ENCODE data around the gene ELK3. TPM values are rescaled to one million over a fixed set of nuclear protein-coding genes. Genes with fewer than 3 reads are reported as not detected.

ELK3 gene
- total RNA-seq, 1 donor from 2014 or later: 3.7 TPM

DNA sequence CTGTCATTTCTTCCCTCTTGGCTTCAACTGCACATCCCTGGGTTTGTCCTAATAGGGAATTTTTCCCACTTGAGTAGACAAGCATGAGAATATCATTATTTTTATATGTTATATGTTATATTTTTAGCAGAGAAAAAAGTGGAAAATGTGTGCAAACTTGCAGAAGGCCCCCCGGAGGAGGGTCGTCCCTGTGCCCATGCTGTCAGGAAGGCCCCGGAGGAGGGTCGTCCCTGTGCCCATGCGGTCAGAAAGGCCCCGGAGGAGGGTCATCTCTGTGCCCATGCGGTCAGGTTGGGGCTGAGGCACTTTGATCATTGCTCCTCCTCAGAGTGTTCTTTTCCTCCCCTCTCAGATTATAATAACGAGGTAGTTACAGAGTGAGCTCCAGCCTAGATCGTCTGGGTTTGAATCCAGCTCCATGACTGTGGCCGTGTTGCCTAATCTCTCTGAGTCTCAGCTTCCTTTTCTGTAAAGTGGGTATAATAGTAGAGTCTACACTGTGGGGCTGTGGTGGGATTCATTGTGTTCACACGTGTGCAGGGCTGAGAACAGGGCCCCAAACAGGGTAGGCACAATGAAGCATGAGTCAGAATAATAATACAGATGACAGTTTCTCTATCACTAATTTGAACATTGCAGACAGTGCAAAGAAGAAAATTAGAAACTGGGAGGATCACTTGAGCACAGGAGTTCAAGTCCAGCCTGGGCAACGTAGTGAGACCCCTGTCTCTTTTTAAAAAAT, 33.4 kb downstream of the ELK3 start:
- no peaks in the 10 kb centered on the region for H3K36me3 Mint-ChIP-seq (ENCODE audit: unreplicated experiment)

DNA sequence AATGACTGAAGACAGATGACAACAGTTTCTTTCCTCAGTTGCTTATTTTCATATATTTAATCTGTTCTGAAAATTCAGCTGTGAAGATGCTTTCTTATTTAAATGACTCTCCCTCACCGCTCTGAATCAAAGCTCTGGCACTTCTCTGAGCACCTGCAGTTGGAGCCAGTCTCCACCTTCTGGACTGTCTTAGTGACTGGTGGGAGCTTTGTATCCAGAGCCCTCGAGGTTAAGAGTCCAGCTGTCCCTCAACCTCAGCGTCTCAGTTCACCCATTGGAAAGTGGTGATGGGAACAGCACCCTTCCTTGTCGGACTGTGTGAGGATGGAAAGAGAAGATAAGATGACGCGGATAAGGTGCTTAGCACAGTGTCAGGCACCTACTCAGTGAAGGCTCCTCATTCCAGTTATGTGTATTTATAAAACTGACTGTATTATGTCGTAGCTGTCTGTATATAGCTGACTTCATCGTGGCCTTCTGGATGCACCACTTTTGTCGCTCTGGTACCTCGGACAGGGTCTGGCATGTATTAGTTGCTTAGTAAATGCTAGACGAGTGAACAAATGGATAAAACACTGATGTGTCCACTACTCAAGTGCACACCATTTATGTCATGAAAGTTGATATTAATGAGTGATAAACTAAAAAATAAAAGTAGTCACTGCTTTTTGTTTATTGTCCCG, 34.5 kb downstream of the ELK3 start:
- H3K9me3 Mint-ChIP-seq (ENCODE audit: unreplicated experiment): peaks cover 6% of the 10 kb centered on the region
- H3K27me3 Mint-ChIP-seq (ENCODE audit: unreplicated experiment): peaks cover 11% of the 10 kb centered on the region

More for the DNA sequence above, 33.4 kb downstream of the ELK3 start:
- DNase-seq: no peak
- H3K9me3 Mint-ChIP-seq (ENCODE audit: unreplicated experiment): peaks cover 5% of the 10 kb centered on the region
- H3K27me3 Mint-ChIP-seq (ENCODE audit: unreplicated experiment): peaks cover 10% of the 10 kb centered on the region
- H3K27ac Mint-ChIP-seq (ENCODE audit: unreplicated experiment): no peak overlapping the region
- TF ChIP-seq, protein P1, sequence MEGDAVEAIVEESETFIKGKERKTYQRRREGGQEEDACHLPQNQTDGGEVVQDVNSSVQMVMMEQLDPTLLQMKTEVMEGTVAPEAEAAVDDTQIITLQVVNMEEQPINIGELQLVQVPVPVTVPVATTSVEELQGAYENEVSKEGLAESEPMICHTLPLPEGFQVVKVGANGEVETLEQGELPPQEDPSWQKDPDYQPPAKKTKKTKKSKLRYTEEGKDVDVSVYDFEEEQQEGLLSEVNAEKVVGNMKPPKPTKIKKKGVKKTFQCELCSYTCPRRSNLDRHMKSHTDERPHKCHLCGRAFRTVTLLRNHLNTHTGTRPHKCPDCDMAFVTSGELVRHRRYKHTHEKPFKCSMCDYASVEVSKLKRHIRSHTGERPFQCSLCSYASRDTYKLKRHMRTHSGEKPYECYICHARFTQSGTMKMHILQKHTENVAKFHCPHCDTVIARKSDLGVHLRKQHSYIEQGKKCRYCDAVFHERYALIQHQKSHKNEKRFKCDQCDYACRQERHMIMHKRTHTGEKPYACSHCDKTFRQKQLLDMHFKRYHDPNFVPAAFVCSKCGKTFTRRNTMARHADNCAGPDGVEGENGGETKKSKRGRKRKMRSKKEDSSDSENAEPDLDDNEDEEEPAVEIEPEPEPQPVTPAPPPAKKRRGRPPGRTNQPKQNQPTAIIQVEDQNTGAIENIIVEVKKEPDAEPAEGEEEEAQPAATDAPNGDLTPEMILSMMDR (IDR thresholded peaks at IDR 0.05; ENCODE audit: partially characterized antibody, unreplicated experiment): no peak
- no peak overlapping the region for H3K4me3 Mint-ChIP-seq (ENCODE audit: unreplicated experiment)
- peaks cover 13% of the 10 kb centered on the region for H3K4me1 Mint-ChIP-seq (ENCODE audit: low read depth, unreplicated experiment)

DNA sequence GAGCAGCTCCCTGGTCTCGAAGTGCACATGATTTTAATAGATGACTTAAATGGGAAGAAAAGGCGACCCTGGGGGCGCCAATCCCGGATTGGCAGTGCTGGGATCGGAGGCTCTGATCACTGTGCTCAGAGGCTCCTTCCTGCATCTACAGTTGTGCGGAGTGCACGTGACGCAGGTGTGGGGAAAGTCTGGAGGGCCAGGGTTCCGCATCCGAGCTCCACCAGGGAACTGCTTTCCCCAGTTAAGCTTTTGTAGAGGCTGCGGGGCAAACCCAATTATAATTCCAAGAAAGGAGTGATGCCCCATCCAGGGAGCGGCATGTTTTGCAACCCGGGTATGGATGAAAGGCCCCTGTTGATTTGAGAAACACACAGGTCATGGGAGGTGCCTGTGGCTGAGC, 36.5 kb downstream of the ELK3 start:
- no peak for DNase-seq
- Mint-ChIP-seq H3K27me3 (ENCODE audit: unreplicated experiment) (peaks cover 15% of the 10 kb centered on the region), H3K4me1 (ENCODE audit: low read depth, unreplicated experiment) (peaks cover 27% of the 10 kb centered on the region), H3K9me3 (ENCODE audit: unreplicated experiment) (peaks cover 10% of the 10 kb centered on the region), H3K4me3 (ENCODE audit: unreplicated experiment) (no peak overlapping the region), H3K27ac (ENCODE audit: unreplicated experiment) (no peak overlapping the region), H3K36me3 (ENCODE audit: unreplicated experiment) (no peaks in the 10 kb centered on the region)
- TF ChIP-seq, protein P1 (IDR thresholded peaks at IDR 0.05; ENCODE audit: partially characterized antibody, unreplicated experiment): no peak

More for the DNA sequence above, 34.5 kb downstream of the ELK3 start:
- Mint-ChIP-seq H3K4me3 (ENCODE audit: unreplicated experiment) (no peak overlapping the region), H3K27ac (ENCODE audit: unreplicated experiment) (no peak overlapping the region), H3K4me1 (ENCODE audit: low read depth, unreplicated experiment) (peaks cover 18% of the 10 kb centered on the region), H3K36me3 (ENCODE audit: unreplicated experiment) (no peaks in the 10 kb centered on the region)
- TF ChIP-seq, protein P1 (IDR thresholded peaks at IDR 0.05; ENCODE audit: partially characterized antibody, unreplicated experiment): no peak
- no peak for DNase-seq

DNA sequence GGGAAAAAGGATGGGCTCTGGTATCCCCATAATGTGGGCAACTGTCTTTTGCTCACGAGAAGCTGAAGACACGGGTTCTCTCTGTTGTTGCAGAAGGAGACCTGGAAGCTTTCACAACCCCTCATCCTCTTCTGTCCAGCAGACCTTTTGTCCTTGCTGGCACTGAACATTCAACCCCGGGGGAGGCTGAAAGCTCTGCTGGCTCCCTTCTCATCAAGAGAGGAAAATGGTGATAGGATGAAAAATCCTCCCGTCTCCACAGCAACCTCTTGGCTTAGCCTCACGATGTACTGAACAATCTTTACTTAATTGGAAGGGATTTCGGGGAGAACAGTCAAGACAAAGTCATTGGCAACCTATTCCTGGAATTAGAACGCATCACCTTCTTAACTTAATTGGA, 39.0 kb downstream of the ELK3 start:
- DNase-seq: no peak
- Mint-ChIP-seq H3K9me3 (ENCODE audit: unreplicated experiment) (peaks cover 7% of the 10 kb centered on the region), H3K27me3 (ENCODE audit: unreplicated experiment) (peaks cover 8% of the 10 kb centered on the region), H3K36me3 (ENCODE audit: unreplicated experiment) (no peaks in the 10 kb centered on the region), H3K4me3 (ENCODE audit: unreplicated experiment) (no peak overlapping the region), H3K27ac (ENCODE audit: unreplicated experiment) (no peak overlapping the region), H3K4me1 (ENCODE audit: low read depth, unreplicated experiment) (peaks cover 25% of the 10 kb centered on the region)
- TF ChIP-seq, protein P1 (IDR thresholded peaks at IDR 0.05; ENCODE audit: partially characterized antibody, unreplicated experiment): no peak

DNA sequence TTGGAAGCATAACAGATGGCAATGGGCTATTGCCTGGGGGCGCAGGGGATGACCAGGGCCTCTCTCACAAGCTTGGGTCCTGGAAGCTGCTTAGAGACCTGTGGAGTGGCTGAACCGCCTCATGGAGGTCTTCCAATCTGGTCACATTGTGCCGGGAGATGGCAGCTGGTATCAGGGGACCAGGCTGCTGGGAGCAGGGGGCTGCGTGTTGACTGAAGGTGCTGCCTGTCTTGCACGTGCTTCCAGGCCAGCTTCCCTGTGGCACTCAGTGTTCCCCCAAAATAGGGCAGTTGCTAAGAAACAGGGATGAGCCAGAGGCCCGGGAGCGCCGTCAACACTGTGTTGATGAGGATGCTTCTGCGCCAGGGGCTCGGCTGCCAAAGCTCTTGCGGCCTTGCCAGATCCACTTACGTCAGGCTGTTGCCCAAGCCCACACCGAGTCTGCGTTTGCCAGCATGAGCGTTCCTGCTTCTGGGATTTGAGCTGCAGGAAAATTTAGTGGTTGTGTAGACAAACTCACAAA, 39.8 kb downstream of the ELK3 start:
- TF ChIP-seq, protein P1 (IDR thresholded peaks at IDR 0.05; ENCODE audit: partially characterized antibody, unreplicated experiment): no peak
- Mint-ChIP-seq H3K4me1 (ENCODE audit: low read depth, unreplicated experiment) (peaks cover 25% of the 10 kb centered on the region), H3K4me3 (ENCODE audit: unreplicated experiment) (no peak overlapping the region), H3K9me3 (ENCODE audit: unreplicated experiment) (peaks cover 7% of the 10 kb centered on the region), H3K27me3 (ENCODE audit: unreplicated experiment) (peaks cover 8% of the 10 kb centered on the region), H3K27ac (ENCODE audit: unreplicated experiment) (peak overlapping the region; percentile 62), H3K36me3 (ENCODE audit: unreplicated experiment) (no peaks in the 10 kb centered on the region)
- DNase-seq: peak; percentile 70

Measured in glutamatergic neuron (in vitro differentiated cells).